Mesothelial cell of epicardium (in vitro differentiated cells): ENCODE data around the gene RTN4IP1. TPM values are rescaled to one million over a fixed set of nuclear protein-coding genes. Genes with fewer than 3 reads are reported as not detected.
A peak's percentile ranks its signal among the peaks of the same experiment; 100 is the strongest.
"Not testable (repeated sequence)": the region's sequence is repeated elsewhere in the genome, so short reads cannot be mapped to it uniquely, and the experiment has no call there.

Source experiments
- DNase-seq, 2 experiments: peaks; one replicate each; pipeline ENCODE4 v3.0.0; 2021; ENCODE audit warnings: low spot score in 2 of 2; ENCODE audit not compliant: unreplicated experiment in 2 of 2
- H3K27ac Mint-ChIP-seq: 2 replicates; pipeline ENCODE4 v1.8.0; 2021; ENCODE audit warnings: mixed read lengths
- H3K27me3 Mint-ChIP-seq: 2 replicates; pipeline ENCODE4 v1.8.0; 2021; ENCODE audit warnings: low read depth, mixed read lengths
- H3K36me3 Mint-ChIP-seq: 2 replicates; pipeline ENCODE4 v1.8.0; 2021; ENCODE audit warnings: mixed read lengths
- H3K4me1 Mint-ChIP-seq: 2 replicates; pipeline ENCODE4 v1.8.0; 2021; ENCODE audit warnings: mixed read lengths
- H3K4me3 Mint-ChIP-seq: 2 replicates; pipeline ENCODE4 v1.8.0; 2021; ENCODE audit warnings: mild to moderate bottlenecking, moderate library complexity, mixed read lengths
- H3K9me3 Mint-ChIP-seq: 2 replicates; pipeline ENCODE4 v1.8.0; 2021; ENCODE audit warnings: mixed read lengths
- total RNA-seq: library from RNA; stranded (reverse); gene quantifications from 3 replicates; pipeline ENCODE4 v1.2.1, GENCODE V29; 2021
- TF ChIP-seq, protein P1 (sequence below): fragments of 200-600 bp; sonication (generic); IDR thresholded peaks from one replicate; pipeline ENCODE4 v1.5.0; 2021; ENCODE audit warnings: antibody characterized with exemption; ENCODE audit not compliant: unreplicated experiment

Gene RTN4IP1
- total RNA-seq, 1 donor from 2014 or later, result 6.8 TPM

DNA sequence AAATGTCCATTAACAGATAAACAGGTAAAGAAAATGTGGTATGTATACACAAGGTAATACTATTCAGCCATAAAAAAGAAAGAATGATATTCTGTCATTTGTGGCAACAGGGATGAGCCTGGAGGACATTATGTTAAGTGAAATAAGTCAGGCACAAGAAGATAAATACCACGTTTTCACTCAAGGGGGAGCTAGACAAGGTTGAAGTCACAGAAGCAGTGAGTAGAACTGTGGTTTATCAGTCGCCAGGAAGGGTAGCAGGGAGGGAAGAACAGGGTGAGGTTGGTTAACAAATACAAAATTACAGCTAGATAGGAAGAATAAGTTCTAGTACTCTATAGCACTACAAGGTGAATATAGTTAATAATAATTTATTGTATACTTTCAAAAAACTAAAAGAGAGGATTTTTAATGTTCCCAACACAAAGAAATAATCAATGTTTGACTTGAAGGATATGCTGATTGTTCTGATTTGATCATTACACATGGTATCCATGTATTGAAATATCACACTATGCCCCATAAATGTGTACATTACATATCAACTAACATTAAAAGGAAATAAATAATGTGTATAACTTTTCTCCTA is 21.1 kb downstream of the RTN4IP1 start:
- H3K4me1 Mint-ChIP-seq, result no peaks in the 10 kb centered on the region
- peaks cover 23% of the 10 kb centered on the region for H3K36me3 Mint-ChIP-seq
- no peak for DNase-seq

DNA sequence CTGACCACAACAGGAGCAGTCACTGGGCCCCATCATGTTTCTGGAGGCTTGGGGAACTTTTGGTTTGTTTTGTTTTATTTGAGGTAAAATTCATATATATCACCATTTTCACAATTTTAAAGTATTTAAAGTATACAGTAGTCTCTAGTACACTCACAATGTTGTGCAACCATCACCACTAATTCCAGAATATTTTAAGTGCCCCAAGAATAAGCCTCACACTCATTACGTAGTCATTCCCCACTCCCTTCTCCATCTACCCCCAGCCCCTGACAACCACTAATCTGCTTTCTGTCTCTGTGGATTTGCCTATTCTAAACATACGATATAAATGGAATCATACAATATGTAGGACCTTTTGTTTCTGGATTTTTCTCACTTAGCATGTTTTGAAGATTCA is 29.0 kb downstream of the RTN4IP1 start:
- H3K9me3 Mint-ChIP-seq, result peaks cover 8% of the 10 kb centered on the region
- TF ChIP-seq, protein P1, sequence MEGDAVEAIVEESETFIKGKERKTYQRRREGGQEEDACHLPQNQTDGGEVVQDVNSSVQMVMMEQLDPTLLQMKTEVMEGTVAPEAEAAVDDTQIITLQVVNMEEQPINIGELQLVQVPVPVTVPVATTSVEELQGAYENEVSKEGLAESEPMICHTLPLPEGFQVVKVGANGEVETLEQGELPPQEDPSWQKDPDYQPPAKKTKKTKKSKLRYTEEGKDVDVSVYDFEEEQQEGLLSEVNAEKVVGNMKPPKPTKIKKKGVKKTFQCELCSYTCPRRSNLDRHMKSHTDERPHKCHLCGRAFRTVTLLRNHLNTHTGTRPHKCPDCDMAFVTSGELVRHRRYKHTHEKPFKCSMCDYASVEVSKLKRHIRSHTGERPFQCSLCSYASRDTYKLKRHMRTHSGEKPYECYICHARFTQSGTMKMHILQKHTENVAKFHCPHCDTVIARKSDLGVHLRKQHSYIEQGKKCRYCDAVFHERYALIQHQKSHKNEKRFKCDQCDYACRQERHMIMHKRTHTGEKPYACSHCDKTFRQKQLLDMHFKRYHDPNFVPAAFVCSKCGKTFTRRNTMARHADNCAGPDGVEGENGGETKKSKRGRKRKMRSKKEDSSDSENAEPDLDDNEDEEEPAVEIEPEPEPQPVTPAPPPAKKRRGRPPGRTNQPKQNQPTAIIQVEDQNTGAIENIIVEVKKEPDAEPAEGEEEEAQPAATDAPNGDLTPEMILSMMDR, result no peak
- no peaks in the 10 kb centered on the region for H3K4me1 Mint-ChIP-seq
- no peak overlapping the region for H3K27ac Mint-ChIP-seq
- H3K27me3 Mint-ChIP-seq, result no peaks in the 10 kb centered on the region
- no peak for DNase-seq
- H3K36me3 Mint-ChIP-seq, result peaks cover 32% of the 10 kb centered on the region
- no peak overlapping the region for H3K4me3 Mint-ChIP-seq

More for the DNA sequence above, 21.1 kb downstream of the RTN4IP1 start:
- H3K27ac Mint-ChIP-seq, result no peak overlapping the region
- H3K27me3 Mint-ChIP-seq, result no peaks in the 10 kb centered on the region
- TF ChIP-seq, protein P1, result peak; percentile 36
- no peak overlapping the region for H3K4me3 Mint-ChIP-seq
- peaks cover 3% of the 10 kb centered on the region for H3K9me3 Mint-ChIP-seq

DNA sequence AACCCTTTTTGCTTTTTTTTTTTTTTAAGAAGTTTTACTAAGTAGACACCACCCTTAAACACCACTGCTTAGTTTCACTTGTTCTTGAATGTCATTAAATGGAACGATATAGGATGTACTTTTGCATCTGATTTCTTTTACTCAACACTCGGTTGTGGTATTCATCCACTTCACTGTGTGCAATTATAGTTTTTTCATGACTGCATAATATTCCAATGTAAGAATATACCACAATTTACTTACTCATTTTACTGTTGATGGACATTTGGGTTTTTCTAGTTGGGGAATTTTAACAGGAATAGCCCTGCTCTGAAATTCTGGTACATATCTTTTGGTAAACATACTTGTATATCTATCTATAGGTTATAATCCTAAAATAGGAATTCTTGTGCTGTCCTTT is 29.9 kb downstream of the RTN4IP1 start:
- Mint-ChIP-seq H3K27me3 (no peaks in the 10 kb centered on the region), H3K4me1 (no peaks in the 10 kb centered on the region), H3K27ac (no peak overlapping the region), H3K36me3 (peaks cover 32% of the 10 kb centered on the region), H3K4me3 (no peak overlapping the region), H3K9me3 (peaks cover 8% of the 10 kb centered on the region)
- no peak for DNase-seq
- TF ChIP-seq, protein P1, result no peak

DNA sequence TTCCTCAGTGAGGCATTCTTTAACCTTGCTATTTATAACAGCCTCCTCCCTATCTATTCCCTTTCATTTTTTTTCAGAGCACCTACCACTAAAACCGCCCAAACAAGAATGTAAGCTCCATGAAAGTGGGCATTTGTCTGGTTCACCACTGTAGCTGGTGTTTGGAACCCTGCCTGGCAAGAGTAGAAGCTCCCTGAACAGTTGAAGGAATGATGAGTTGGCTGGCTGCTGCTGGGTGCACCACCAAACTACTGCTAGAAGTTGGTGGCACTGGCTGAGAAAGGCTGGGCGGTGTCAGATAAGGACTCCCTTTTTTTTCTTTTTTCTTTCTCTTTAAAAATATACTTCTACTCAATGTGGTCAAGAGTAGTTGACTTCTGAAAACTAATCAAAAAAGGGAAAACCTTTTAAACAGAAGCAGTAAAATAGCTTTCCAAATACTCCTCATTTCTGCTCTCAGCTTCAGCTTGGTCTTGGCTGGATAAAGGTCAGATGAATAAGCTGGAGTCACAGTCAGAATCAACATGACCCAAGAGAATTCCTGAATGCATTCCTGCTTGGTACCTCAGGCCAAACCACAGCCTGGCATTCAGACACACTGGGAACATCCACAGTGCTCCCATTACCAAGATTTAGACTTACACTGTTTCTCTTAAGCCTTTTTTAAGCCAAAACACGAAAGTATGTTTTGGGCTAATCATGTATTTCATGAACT is 38.0 kb downstream of the RTN4IP1 start:
- Mint-ChIP-seq H3K36me3 (peaks cover 21% of the 10 kb centered on the region), H3K4me1 (no peaks in the 10 kb centered on the region), H3K4me3 (no peak overlapping the region), H3K27ac (no peak overlapping the region), H3K27me3 (no peaks in the 10 kb centered on the region), H3K9me3 (no peaks in the 10 kb centered on the region)
- TF ChIP-seq, protein P1, result no peak
- no peak for DNase-seq

DNA sequence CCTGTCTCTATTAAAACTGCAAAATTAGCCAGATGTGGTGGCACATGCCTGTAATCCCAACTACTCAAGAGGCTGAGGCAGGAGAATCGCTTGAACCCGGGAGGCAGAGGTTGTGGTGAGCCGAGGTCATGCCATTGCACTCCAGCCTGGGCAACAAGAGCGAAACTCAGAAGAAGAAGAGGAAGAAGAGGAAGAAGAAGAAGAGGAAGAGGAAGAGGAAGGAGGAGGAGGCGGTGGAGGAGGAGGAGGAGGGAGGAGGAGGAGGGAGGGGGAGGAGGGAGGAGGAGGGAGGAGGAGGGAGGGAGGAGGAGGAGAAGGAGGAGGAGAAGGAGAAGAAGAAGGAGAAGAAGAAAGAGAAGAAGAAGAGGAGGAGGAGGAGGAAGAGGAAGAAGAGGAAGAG is 40.4 kb downstream of the RTN4IP1 start:
- not testable (repeated sequence) for H3K4me1 Mint-ChIP-seq, DNase-seq, H3K27me3 Mint-ChIP-seq, H3K9me3 Mint-ChIP-seq, H3K4me3 Mint-ChIP-seq, H3K27ac Mint-ChIP-seq
- H3K36me3 Mint-ChIP-seq, result peaks cover 21% of the 10 kb centered on the region

DNA sequence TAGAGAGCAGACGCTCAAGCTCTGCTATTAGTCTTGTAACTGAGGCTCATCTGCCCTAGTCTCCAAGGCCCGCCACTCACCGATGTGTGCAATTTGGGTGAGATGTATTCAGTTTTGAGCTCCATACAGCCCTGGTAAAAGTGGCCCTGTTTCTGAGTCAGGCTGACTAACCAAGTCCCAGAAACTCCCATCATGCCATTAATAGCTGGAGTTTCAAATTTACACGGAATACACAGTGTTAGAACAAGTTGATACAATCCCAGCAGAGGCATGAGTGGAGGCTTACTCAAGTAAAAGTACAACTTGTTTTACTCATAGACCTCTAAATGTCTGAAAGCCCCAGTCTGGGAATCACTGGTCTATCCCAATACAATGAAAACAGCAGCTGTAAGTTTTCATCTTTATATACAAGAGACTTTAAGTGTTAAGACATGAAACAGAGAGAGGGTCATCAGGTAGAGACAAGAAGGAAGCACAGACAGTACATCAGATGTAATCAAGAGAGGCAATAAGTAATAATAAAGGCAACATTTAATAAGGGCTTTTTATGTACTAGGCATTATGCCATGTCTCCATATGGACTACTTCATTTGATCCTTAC is 42.4 kb downstream of the RTN4IP1 start:
- H3K9me3 Mint-ChIP-seq, result no peaks in the 10 kb centered on the region
- H3K4me1 Mint-ChIP-seq, result no peaks in the 10 kb centered on the region
- H3K27ac Mint-ChIP-seq, result no peak overlapping the region
- no peaks in the 10 kb centered on the region for H3K27me3 Mint-ChIP-seq
- no peak overlapping the region for H3K4me3 Mint-ChIP-seq
- no peak for DNase-seq
- H3K36me3 Mint-ChIP-seq, result peaks cover 29% of the 10 kb centered on the region
- TF ChIP-seq, protein P1, result no peak
